Neural cell (in vitro differentiated cells): ENCODE measurements around the gene VSNL1.

Experiments used
- CTCF ChIP-seq: fragments of 450-650 bp; IDR thresholded peaks from 2 replicates; pipeline ENCODE4 v1.5.1; 2014; ENCODE audit warnings: antibody characterized with exemption, mild to moderate bottlenecking, moderate library complexity; ENCODE audit not compliant: poor library complexity, severe bottlenecking
- EP300 ChIP-seq: fragments of 450-650 bp; conservative IDR thresholded peaks from 2 replicates; pipeline ENCODE4 v1.6.1; 2014; ENCODE audit warnings: antibody characterized with exemption, mild to moderate bottlenecking, moderate library complexity; ENCODE audit not compliant: poor library complexity, severe bottlenecking
- POLR2AphosphoS5 ChIP-seq: IDR thresholded peaks from 2 replicates; pipeline ENCODE4 v1.6.1; 2012
- TF ChIP-seq, protein P1 (sequence below): IDR thresholded peaks from 2 replicates; pipeline ENCODE4 v1.6.1; 2012; ENCODE audit warnings: borderline replicate concordance

DNA sequence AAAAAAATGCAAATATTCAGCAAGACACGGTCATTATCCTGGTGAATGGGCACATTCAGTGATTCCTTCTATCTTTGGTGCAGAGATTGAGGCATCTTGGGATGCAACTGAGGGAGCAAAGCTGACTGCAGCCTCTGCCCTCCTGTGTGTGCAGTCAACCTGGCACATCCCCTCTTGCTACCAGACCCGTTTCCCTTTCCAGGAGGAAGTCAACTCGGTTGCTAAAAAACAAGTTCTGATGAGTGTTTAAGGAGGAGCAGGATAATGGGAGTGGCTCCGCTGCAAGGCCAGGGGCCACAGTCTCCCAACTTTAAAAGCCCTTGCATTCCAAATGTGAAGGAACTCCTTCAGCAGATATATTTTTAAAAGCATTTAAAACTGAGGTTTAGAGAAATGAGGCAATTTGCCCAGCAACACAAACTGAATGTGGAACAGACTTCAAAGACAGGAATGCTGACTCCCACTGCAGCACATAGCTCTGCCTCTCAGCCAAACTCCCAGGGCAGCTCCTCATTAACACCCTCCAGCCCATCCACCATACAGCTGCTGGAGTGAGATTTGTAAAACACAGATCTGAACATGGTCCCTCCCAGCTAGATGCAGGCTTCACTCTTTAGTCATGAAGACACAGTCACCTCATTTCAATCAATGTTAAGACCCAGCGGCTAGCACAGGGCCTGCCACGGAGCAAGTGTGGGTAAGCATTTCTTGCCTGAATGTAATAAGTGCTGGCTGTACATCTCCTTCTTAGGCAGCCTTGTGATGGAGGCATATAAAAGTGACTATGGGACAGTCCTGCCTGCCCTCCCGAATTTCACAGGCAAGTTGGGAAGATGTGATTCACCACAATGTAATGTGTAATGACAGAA is 54.3 kb downstream of the VSNL1 start:
- no peak for TF ChIP-seq EP300
- TF ChIP-seq, protein P1, sequence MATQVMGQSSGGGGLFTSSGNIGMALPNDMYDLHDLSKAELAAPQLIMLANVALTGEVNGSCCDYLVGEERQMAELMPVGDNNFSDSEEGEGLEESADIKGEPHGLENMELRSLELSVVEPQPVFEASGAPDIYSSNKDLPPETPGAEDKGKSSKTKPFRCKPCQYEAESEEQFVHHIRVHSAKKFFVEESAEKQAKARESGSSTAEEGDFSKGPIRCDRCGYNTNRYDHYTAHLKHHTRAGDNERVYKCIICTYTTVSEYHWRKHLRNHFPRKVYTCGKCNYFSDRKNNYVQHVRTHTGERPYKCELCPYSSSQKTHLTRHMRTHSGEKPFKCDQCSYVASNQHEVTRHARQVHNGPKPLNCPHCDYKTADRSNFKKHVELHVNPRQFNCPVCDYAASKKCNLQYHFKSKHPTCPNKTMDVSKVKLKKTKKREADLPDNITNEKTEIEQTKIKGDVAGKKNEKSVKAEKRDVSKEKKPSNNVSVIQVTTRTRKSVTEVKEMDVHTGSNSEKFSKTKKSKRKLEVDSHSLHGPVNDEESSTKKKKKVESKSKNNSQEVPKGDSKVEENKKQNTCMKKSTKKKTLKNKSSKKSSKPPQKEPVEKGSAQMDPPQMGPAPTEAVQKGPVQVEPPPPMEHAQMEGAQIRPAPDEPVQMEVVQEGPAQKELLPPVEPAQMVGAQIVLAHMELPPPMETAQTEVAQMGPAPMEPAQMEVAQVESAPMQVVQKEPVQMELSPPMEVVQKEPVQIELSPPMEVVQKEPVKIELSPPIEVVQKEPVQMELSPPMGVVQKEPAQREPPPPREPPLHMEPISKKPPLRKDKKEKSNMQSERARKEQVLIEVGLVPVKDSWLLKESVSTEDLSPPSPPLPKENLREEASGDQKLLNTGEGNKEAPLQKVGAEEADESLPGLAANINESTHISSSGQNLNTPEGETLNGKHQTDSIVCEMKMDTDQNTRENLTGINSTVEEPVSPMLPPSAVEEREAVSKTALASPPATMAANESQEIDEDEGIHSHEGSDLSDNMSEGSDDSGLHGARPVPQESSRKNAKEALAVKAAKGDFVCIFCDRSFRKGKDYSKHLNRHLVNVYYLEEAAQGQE: no peak
- no peak for TF ChIP-seq CTCF
- TF ChIP-seq POLR2AphosphoS5: no peak
